RWPE1 (cell line): ENCODE results near the gene PXMP4.
"Not testable (repeated sequence)": the region's sequence is repeated elsewhere in the genome, so short reads cannot be mapped to it uniquely, and the experiment has no call there.

Experiments used
- CTCF ChIA-PET: fragments of 350-600 bp; sonication (Branson Sonifier 250); formaldehyde crosslinking; extraction: SDS; loops from one replicate; lab custom pipeline; 2021; lab: Yijun Ruan, JAX
- POLR2A ChIA-PET: fragments of 400-600 bp; formaldehyde crosslinking; extraction: SDS; loops from one replicate; lab custom pipeline; 2020; ENCODE audit warnings: antibody characterized with exemption; ENCODE audit not compliant: low non-redundant PET; lab: Yijun Ruan, JAX
- DNase-seq: peaks from one replicate; pipeline ENCODE4 v3.0.0; 2012; ENCODE audit warnings: low spot score
- H3K27ac ChIP-seq: fragments of 450-650 bp; 2 replicates; pipeline ENCODE4 v1.5.1; 2017
- TF ChIP-seq, protein P1 (sequence below): fragments of 450-650 bp; conservative IDR thresholded peaks from 2 replicates; pipeline ENCODE4 v1.5.1; 2017; ENCODE audit warnings: low read depth, mild to moderate bottlenecking

Gene PXMP4

DNA sequence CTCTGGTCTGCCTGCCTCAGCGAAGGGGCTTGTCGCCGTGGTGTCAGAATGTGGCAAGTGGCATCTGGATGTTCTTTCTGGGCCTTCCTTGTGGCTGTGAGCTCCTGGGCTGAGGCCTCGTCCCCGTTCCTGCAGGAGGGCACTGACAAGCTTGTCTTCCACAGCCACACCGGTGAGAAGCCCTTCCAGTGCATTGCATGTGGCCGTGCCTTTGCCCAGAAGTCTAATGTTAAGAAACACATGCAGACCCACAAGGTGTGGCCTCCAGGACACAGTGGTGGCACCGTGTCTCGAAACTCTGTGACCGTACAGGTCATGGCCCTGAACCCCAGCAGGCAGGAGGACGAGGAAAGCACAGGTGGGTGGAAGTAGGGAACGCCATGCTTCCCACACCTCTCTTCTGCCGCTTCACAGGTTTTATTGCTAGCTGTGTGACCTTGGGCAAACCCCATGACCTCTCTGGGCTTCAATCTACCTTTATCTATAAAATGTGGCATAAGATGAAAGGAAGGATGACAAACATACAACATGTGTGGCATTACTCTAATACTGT lies 41.7 kb upstream of the PXMP4 start:
- POLR2A ChIA-PET: no interaction called here
- CTCF ChIA-PET: no interaction called here
- DNase-seq: no peak
- no peak overlapping the region for H3K27ac ChIP-seq
- TF ChIP-seq, protein P1, sequence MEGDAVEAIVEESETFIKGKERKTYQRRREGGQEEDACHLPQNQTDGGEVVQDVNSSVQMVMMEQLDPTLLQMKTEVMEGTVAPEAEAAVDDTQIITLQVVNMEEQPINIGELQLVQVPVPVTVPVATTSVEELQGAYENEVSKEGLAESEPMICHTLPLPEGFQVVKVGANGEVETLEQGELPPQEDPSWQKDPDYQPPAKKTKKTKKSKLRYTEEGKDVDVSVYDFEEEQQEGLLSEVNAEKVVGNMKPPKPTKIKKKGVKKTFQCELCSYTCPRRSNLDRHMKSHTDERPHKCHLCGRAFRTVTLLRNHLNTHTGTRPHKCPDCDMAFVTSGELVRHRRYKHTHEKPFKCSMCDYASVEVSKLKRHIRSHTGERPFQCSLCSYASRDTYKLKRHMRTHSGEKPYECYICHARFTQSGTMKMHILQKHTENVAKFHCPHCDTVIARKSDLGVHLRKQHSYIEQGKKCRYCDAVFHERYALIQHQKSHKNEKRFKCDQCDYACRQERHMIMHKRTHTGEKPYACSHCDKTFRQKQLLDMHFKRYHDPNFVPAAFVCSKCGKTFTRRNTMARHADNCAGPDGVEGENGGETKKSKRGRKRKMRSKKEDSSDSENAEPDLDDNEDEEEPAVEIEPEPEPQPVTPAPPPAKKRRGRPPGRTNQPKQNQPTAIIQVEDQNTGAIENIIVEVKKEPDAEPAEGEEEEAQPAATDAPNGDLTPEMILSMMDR: no peak

DNA sequence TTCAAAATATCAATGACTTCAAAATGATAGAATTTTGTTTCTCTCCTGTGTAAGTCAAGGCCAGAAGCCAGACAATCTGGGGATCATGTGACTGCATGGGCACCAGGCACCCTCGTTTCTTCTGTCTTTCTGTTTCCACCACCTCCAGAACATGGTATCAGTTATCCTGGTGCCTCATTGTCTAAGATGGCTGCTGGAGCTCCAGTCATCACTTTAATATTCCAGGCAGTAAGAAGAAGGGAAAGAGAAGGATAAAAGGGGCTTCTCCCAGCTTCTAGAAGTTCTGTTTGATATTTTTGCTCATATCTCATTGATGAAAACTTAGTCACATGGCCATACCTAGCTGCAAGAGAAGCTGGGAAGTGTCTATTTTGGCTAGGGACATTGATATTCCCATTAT lies 37.3 kb upstream of the PXMP4 start:
- TF ChIP-seq, protein P1: no peak
- ChIA-PET CTCF (interaction anchor here (0.8 kb wide), 1 partner anchor 159 kb away, joined by 3 read pairs; no protein-coding TSS in a partner anchor), POLR2A (no interaction called here)
- H3K27ac ChIP-seq: no peak overlapping the region
- DNase-seq: no peak

DNA sequence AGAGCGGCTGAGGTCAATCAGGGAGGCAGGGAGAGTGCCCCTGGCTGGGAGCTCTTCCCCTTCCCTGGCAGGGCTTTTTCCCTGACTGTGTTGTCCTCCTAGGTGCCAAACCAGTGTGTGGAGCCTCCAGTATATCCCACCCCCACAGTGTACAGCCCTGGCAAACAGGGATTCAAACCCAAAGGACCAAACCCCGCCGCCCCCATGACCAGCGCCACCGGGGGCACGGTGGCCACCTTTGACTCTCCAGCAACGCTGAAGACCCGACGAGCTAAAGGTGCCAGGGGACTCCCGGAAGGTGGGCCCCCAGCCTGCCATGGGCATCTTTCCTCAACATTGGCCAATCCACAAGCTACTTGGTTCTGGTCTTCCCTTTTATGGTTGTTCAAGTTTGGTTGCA lies 36.9 kb upstream of the PXMP4 start:
- ChIA-PET POLR2A (no interaction called here), CTCF (interaction anchor here (0.5 to 0.8 kb wide), 2 partner anchors 159 to 161 kb away, joined by 3 to 4 read pairs; no protein-coding TSS in a partner anchor)
- TF ChIP-seq, protein P1: no peak
- DNase-seq: no peak
- no peak overlapping the region for H3K27ac ChIP-seq

DNA sequence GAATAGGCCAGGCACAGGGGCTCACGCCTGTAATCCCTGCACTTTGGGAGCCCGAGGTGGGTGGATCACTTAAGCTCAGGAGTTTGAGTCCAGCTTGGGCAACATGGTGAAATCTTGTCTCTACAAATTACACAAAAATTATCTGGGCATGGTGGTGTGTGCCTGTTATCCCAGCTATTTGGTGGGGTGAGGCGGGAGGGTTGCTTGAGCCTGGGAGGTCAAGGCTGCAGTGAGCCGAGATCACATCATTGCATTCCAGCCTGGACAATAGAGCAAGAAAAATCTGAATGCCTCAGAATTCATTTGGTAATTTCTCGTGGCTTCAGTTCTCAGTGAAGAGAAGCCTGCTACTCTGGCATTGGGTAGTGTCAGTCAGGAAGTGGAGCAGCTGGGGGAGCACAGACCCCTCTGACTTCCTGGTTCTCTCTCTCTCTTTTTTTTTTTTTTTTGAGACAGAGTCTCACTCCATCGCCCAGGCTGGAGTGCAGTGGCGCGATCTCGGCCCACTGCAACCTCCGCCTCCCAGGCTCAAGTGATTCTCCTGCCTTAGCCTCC lies 35.9 kb upstream of the PXMP4 start:
- POLR2A ChIA-PET, DNase-seq, CTCF ChIA-PET: not testable (repeated sequence)
- peak overlapping the region; percentile 6; the same call in 1 of the 2 replicates for H3K27ac ChIP-seq

DNA sequence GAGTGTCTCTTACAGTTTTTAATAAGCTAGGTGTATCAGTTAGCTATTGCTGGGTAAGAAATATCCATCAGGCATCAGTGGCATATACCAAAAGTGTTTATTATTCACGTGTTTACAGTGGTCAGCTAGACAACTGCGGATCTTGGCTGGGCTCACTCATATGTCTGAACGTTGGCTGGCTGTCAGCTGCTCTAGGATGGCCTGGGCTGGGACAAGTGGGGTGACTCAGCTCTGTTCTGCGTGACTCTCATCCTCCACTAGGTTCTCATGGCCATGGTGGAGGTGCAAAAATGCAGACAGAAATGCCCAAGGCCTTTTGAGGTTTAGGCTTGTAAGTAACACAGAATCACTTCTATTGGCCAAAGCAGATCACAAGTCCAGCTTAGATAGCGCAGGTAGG lies 33.7 kb upstream of the PXMP4 start:
- CTCF ChIA-PET: interaction anchor here (0.6 to 0.9 kb wide), 3 partner anchors 10 to 297 kb away, joined by 3 read pairs; no protein-coding TSS in a partner anchor
- no peak for DNase-seq
- TF ChIP-seq, protein P1: no peak
- POLR2A ChIA-PET: no interaction called here
- no peak overlapping the region for H3K27ac ChIP-seq

DNA sequence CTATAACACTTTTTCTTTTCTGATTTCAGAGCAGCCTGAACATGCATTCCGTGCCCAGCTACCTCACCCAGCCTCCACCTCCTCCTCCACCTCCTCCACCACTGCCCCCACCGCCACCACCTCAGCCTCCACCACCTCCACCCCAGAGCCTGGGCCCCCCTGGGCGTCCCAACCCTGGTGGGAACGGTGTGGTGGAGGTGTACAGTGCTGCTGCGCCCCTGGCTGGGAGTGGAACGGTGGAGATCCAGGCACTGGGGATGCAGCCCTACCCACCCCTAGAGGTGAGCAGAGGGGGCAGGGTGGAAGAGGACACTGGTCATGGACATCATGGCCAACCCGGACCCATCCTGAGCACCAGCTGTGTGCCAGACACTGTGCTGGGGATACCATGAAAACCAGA lies 33.0 kb upstream of the PXMP4 start:
- TF ChIP-seq, protein P1: no peak
- DNase-seq: no peak
- no peak overlapping the region for H3K27ac ChIP-seq
- POLR2A ChIA-PET: no interaction called here
- CTCF ChIA-PET: interaction anchor here (0.7 kb wide), 1 partner anchor 350 kb away, joined by 6 read pairs; no protein-coding TSS in a partner anchor

DNA sequence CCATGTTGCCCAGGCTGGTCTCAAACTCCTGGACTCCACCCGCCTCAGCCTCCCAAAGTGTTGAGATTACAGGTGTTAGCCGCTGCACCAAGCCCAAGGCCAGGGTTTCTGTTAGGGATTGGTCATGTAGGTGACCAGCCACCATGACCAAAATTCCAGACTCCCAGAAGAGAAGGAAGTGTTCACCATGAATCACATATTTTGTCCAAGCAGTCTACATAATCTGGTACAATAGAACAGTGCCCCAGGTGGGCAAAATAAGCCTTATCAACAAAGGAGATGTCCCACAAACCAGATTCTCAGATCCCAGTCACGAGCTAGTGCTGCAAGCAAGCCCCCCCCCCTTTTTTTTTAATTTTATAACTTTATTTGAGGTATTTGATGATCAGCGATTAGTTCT lies 31.7 kb upstream of the PXMP4 start:
- TF ChIP-seq, protein P1: no peak
- ChIA-PET CTCF (interaction anchor here (1.0 kb wide), 1 partner anchor 38 kb away, joined by 3 read pairs; no protein-coding TSS in a partner anchor), POLR2A (no interaction called here)

More for the DNA sequence above, 31.7 kb upstream of the PXMP4 start:
- DNase-seq: no peak
- no peak overlapping the region for H3K27ac ChIP-seq
